ENCODE data around the gene KIR3DL2.

DNA sequence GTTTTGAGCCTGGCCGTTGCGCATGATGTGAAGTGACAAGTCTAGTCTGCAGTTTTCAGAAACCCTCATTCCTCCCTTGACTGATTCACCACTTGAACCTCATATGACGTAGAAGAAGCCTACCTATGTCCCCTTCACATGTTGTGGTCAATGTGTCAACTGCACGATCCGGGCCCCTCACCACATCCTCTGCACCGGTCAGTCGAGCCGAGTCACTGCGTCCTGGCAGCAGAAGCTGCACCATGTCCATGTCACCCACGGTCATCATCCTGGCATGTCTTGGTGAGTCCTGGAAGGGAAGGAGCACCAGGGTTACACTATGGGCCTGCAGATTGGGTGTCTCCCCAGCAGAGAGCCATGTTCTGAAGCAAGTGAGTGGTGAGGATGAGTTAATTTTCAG is 46.8 kb upstream of the KIR3DL2 start, which contains the start of gene KIR2DL4:
- TF ChIP-seq, protein P1, sequence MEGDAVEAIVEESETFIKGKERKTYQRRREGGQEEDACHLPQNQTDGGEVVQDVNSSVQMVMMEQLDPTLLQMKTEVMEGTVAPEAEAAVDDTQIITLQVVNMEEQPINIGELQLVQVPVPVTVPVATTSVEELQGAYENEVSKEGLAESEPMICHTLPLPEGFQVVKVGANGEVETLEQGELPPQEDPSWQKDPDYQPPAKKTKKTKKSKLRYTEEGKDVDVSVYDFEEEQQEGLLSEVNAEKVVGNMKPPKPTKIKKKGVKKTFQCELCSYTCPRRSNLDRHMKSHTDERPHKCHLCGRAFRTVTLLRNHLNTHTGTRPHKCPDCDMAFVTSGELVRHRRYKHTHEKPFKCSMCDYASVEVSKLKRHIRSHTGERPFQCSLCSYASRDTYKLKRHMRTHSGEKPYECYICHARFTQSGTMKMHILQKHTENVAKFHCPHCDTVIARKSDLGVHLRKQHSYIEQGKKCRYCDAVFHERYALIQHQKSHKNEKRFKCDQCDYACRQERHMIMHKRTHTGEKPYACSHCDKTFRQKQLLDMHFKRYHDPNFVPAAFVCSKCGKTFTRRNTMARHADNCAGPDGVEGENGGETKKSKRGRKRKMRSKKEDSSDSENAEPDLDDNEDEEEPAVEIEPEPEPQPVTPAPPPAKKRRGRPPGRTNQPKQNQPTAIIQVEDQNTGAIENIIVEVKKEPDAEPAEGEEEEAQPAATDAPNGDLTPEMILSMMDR (conservative IDR thresholded peaks at IDR 0.05): no peak
- no peak for TF ChIP-seq ZFX (IDR thresholded peaks at IDR 0.05)

Data from C4-2B (cell line).